HG02571 (cell line): ENCODE measurements around the gene KLK7.
"Not testable (repeated sequence)": the region's sequence is repeated elsewhere in the genome, so short reads cannot be mapped to it uniquely, and the experiment has no call there.

ENCODE experiments used
- ATAC-seq: cut with Tn5 transposase; IDR thresholded peaks from one replicate; pipeline ENCODE4 v1.9.1; 2021; ENCODE audit warnings: mild to moderate bottlenecking, moderate library complexity; ENCODE audit not compliant: unreplicated experiment

The KLK7 gene

DNA sequence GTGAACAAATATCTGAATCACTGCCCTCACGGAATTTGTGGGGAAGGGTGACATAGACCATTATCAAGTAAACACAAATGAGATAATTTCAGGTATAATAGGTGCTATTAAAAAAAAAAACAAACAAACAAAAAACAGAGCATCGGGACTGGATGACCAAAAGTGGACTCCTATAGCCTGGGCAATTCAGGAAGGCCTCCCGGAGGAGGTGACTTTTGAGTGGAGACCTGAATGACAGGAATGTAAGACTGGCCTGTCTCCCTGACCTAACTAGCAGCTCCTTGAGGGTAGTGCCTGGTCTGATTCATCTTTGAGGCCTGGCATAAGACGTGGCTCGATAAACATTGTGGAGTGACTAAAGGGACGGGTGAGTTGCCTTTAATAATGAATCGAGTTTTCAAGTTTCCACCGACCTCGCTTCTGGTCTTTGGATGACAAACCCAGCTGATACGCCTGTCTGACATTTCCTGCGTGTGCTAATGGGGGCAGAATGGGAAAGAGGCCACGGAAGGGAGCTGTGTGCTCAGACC lies 29.0 kb upstream of the KLK7 start:
- ATAC-seq, result no peak

DNA sequence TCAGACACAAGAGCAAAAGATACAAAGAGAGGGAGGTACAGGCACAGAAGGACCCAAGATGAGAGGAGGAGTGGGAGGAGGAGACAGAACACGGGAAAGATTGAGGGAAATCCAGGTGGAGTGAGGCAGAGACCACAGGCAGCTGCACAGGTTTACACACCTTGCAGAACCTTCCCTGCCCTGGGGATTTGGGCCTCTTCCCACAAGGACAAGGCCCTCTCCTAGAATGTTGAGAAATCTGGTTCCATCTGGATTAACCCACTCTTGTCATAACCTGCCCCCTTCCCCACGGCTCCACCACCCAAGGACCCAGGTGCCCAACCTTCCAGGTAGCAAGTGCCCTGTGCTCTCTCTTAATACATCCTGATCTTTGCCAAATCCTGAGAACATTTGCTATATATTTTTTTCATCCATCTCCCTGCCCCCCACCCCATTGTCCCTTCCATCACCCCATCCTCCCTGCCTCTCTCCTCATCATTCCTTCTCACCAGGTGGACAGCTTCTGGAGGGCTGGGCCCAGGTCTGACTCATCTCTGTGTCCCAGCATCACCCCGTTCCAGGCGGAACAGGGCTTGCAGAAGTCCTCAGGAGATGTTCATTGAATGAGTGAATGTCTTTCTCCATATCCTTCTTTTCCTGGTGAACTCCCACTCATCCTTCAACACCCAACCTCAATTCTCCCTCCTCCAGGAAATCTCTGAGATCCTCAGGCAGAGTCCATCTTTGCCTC lies 26.5 kb upstream of the KLK7 start:
- ATAC-seq, result no peak

DNA sequence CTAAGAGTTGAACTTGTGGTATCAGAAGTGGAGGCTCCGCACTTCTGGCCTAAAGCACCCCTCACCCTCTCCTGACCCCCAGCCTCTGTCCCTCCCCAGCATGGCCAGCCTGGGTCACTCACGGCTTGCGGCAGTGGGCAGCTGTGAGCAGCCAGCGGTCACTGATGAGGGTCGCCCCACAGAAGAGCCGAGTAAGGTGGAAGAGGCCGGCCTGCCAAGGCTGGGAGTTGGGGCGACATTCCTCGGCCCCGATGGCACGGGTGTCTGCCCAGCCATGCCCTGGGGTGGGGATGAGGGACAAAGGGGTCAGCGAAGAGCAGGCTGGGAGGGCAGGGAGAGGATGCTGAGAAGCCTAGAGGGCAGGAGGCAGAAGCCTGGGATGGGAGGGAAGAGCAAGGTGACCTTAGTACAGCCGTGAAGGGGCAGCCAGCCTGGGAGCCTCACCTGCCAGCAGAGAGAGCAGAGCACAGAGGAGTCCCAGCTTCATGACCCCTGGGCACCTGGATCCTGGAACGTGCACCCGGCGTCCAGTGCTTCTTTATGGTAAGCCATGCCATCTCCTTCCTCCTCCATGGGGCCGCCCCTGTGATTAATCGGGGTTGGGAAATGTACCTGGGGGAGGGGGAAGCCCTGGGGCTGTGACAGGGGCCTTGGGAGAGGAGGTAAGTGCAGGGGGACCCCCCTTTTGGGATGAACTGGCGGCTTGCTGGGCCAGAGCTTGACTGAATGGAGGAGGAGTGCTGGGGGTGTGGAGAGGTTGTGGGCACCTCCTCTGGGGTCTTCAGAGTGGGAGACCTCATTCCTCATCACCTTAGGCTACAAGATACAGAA lies 25.6 kb upstream of the KLK7 start:
- no peak for ATAC-seq

DNA sequence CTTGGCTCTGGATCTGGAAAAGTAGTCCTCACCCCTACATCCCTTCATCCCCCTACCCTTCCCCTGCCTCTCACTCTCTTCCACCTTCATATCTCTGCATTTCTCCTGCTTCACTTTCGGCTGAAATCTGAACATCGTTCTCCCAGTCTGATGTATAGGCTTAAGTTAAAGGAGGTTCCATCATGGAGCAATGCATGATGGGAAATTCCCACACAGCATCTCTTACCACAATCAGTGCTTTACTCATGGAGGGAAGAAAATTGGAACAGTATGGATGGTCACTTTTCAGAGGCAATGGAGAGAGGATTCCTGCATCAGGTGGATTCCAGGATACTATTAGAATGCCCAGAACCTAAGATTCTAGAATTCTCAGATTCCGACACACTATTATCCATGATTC lies 23.8 kb upstream of the KLK7 start:
- no peak for ATAC-seq

DNA sequence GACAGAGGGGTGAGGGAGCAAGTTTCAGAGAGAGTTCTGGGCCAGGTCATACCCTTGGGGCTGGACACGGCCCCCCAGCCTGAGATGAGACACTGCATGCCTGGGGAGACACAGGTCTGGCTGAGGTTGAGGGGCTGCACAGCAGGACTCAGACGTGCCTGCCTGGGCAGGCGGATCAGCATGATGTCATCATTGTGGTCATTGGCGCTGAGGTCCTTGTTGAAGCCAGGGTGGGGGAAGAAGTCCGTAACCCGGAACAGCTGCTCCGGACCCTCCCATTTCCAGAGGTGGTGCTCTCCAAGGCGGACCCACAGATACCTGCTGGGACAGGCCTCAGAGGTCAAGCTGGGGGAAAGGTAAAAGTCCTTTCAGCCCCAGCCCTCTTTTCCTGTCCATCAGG lies 22.7 kb upstream of the KLK7 start:
- no peak for ATAC-seq

DNA sequence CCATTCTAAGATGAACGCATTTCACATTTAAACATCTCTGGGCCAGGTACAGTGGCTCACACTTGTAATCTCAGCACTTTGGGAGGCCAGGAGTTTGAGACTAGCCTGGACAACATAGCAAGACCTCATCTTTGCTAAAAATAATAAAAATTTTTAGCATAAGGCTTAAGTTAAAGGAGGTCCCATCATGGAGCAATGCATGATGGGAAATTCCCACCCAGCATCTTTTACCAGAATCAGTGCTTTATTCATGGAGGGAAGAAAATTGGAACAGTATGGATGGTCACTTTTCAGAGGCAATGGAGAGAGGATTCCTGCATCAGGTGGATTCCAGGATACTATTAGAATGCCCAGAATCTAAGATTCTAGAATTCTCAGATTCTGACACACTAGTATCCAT lies 21.5 kb upstream of the KLK7 start:
- ATAC-seq, result no peak

DNA sequence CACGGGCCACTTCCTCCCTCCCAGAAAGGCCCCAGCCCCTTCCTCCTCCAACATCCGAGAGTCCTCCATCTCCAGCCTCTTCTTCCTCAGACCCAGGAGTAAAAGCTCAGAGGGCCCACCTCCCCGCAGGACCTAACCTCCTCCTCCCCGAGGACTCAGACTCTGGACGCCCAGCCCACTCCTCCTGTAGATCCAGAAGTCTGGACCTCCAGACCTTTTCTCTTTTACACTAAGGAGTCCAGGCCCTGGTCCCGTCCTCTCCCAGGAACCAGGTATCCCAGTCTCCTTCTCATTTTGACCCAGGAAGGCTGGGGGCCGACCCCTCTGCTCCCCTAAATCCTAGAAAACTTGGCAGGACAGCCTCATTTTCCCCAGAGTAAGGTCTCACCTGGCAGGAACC lies 19.6 kb upstream of the KLK7 start:
- ATAC-seq, result no peak

DNA sequence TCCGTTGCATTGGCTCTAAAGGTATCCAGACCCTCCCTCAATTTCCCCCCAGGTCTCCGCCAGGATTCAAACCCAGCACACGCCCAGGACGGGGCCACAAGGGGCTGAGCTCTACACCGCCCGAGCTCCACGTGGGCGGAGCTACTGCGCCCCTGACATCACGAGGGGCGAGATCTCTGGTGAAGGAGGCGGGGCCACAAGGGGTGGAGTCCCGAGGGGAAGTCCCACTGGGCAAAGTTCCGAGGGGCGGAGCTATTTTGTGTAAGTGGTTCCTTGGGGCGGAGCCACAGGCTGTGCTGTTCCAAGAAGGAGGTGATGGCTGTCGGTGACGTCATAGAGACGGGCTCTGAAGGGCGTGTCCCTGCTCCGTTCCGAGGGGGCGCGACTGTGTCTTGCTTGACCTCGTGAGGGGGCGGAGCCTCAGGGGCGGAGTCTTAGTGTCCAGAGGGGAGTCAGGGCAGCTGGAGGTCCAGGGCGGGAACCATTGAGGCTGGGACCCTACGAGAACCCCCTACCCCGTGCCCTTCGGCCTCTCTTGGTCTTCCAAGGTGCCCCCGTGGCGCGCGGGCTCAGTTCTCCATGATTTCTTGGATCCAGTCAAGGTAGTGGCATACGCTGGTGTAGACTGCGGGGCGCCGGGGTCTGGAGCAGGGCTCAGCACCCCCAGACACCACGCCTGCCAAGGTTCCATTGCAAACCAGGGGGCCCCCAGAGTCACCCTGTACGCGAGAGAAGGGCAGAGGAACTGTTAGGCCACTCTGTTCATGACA lies 19.0 kb upstream of the KLK7 start:
- ATAC-seq, result no peak

DNA sequence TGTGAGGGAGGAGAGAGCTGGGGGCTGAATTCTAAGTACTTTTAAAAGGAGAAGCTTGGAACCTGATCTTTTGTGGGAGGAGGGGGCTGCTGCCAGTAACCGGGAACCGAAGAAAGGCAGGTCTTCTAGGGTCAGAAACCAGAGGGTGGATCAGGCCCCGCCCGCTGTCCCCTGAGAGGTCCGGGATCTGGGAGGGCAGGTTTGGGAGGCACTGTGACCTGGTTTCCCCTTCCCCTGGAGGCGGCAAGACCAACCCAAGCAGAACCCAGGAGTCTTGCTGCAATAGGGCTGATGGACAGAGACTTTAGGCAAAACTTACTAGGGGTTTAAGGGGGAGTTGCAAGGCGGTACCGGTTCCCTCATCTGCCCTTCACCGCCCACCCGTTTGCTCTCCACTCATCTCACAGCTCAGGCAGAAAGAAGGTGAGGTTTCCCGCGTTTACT lies 18.4 kb upstream of the KLK7 start:
- no peak for ATAC-seq

DNA sequence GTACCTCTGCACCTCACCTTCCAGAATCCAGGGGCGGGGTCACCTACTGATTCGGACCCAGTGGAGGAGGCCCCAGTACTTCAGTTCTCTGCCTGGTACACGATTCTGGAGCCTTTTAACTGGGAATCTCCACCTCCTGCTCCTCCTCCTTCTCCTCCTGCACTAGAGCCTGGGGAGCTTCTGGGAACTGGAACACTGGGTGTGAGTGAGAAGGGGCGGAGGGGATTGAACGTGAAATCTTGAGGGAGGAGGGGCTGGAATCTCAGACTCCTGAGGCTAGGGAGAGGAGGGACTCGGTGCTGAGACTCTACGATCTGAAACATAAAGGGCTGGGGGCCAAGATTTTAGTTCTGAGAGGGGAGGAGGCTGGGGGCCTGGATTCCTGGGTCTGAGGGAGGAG lies 17.8 kb upstream of the KLK7 start, which contains the start of gene KLK8:
Gene KLK8 (minus strand): TSS at position 90 of the 400 bp plus-strand sequence. CDS start 437 bp downstream, outside the sequence.
- ATAC-seq, result no peak

DNA sequence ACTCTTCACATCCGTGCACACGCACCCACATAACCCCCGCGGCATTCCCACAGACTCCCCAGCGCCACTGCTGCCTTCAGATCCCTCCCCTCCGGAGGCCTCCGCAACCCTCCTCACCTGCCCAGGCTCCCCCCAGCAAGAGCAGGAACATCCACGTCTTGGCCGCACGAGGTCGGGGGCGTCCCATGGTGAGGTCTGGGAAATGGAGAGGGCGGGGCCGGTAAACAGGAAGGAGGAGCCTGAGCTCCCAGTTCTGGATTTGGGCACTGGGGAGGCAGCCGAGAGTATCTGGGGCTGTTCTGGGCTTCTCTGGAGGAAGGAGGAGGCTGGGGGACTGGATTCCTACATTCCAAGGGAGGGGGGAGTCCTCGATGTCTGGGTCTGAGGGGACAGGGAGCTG lies 17.3 kb upstream of the KLK7 start:
- no peak for ATAC-seq

DNA sequence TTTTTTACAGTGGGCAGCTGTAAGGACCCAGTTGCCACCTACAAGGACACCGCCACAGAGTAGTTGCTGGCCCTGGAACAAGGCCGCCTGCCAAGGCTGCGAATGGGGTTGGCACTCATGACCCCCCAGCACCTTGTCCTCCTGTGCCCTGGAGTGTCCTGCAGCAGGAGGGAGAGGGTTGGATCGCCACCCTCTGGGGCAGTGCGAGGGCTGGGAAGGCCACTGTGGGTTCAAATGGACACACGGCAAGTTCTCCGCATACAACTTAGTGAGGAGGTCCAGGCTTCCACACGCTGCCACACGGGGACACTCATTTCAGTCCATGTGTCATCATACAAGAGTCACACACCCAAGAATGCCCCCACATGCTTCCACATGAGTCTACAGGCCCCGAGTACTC lies 16.7 kb upstream of the KLK7 start:
- ATAC-seq, result no peak

DNA sequence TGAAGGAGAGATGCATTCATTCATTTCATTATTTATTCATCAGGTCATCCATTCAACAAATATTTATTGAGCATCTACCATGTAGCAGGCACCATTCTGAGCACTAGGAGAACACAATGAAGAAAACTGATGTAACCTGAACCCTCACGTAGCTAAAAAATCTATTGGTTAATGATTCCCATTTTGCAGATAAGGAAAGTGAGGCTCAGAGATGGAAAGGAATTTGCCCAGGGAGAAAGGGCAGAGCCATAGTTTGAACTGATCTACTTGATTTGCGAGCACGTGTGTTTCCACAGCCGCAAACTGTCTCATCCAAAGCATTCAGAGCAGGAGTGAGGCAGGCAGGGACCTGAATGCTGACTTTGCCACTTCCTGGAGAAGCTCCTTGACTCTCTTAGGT lies 15.0 kb upstream of the KLK7 start:
- ATAC-seq, result no peak

DNA sequence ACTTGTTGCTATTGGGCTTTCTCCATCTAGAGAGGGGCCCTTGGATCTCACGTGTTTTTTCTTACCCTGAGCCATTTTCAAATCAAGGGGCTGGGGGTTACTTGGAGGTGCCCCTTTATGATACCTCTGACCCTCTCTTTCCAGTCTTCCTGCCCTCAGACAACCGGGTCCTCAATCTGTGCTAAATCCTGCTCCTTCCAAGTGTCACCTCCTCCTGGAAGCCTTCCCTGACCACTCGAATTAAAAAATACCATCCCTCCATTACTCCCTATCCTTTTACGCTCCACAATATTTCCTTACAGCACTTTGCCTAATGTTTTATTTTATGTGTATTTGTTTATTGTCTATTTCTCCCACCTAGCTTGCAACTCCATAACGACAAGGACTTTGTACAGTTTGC lies 14.3 kb upstream of the KLK7 start:
- no peak for ATAC-seq

DNA sequence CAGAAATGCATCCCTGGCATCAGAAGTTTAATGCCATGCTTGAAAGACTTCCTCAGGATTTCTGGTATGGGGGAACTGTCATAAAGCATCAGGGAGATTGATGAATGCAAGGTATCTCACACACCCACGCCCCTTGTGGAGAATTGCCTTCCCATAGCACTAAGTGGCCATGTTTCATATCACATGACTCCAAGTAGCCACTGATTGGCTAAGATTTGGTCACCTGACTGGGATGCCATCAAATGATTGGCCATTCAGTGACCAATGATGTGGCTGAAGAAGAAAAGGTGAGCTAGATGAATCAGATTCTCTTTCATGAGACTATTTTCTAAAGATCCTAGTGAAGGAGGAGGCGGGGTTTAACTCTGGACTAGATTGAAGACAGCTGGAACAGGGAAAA lies 10.4 kb upstream of the KLK7 start:
- ATAC-seq, result no peak

DNA sequence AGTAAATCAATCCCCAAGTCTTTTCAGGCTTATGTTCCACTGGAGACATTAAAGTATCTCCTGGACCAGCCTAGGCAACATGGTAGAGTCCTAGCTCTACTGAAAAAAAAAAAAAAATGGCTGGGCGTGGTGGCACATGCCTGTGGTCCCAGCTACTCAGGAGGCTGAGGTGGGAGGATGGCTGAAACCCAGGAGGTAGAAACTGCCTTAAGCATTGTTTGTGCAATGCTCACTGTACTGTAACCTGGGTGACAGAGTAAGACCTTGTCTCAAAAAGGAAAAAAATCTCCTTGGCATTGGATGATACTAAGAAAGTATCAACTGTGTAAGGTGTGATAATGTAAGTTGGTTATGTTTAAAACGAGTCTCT lies 8.9 kb upstream of the KLK7 start:
- no peak for ATAC-seq

DNA sequence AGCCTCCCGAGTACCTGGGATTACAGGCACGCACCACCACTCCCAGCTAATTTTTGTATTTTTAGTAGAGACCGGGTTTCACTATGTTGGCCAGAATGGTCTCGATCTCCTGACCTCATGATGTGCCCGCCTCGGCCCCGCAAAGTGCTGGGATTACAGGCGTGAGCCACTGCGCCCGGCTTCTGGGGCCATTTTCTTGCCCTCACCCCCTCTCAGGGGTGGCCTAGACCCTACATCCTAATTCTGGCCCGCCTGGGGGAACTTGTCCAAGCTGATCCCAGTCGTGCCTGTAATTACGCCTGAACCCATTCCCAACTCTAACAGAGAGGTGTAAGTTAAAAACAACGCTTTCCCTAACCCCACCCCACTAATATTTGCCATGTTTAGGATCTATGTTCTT lies 699 bp upstream of the KLK7 start:
- not testable (repeated sequence) for ATAC-seq

DNA sequence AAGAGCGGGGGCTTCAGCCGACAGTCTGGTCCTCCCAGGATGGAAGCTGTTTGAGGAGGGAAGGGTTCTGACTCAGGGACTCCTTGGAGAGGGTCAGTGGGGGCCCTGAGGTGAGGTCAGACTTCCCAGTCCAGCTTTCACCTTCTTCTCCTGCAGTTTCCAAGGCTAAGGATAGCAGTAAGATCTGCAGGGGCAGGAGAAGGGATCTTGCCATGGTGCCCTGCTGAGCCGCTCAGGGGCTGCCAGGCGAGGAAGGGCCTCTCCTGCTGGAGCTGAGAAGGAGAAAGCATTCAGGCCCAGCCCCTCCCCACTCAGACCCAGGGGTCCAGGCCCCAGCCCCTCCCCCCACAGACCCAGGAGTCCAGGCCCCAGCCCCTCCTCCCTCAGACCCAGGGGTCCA lies 1.5 kb downstream of the KLK7 start:
- no peak for ATAC-seq

DNA sequence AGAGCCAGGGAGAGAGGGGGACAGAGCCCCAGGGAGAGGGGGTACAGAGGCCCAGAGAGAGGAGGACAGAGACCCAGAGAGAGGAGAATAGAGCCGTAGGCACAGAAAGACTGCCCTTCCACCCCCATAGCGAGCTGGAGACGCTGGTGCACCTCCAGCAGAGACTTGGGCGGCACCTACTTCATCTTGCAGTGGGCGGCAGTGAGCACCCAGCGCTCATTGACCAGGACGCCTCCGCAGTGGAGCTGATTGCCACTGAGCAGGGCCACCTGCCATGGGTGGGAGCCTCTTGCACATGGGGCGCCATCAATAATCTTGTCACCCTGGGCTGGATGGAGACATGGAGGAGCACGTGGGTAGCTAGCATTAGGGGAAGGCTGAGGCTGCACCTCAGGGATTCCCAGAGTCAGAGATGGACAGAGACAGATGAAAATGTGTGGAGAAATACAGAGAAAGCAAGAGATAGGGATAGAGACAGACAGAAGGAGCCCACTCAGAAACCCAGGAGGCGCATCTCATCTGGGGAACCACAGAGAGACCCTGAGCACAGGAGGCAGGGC lies 2.0 kb downstream of the KLK7 start:
- no peak for ATAC-seq

DNA sequence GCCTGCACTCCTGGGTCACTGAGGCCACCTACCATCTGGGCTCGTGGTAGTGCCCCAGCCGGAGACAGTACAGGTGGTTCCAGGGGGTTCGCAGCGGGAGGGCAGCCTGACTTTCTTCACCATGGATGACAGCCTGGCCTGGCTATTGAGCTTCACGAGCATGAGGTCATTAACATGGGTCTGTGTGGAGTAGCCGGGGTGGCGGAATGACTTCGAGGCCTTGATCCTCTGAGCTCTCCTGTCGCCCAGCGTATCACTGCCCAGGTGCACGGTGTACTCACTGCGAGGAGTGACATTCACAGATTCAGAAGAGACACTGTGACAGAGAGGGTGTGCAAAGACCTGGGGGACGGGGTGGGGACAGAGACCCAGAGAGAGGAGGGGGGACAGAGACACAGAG lies 3.5 kb downstream of the KLK7 start:
- no peak for ATAC-seq

DNA sequence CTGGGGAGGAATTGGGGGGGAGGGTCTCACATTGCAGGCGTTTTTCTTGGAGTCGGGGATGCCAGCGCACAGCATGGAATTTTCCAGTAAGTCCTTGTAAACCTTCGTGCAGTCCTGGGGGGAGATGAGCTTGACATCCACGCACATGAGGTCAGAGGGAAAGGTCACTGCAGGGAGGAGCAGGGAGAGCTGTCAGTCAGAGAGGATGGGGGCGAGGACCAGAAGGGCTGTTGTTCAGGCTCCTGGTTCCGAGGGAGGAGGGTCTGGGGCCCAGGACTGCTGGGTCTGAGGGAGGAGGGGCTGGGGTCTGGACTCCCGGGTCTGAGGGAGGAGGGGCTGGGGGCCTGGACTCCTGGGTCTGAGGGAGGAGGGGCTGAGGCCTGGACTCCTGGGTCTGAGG lies 4.0 kb downstream of the KLK7 start:
- ATAC-seq, result no peak
